Fibroblast of lung (primary cell): ENCODE measurements around the gene NAV1. TPM values are rescaled to one million over a fixed set of nuclear protein-coding genes. Genes with fewer than 3 reads are reported as not detected.

Source experiments
- DNase-seq, 2 donors: peaks; one replicate each; pipeline versions ENCODE4 v3.0.0 to v3.0.0-alpha.2; 2010; ENCODE audit warnings: low read depth in 2 of 2
- H2AFZ ChIP-seq: 2 replicates; pipeline ENCODE4 v1.5.1; 2012; ENCODE audit warnings: low read length, control low read depth, inconsistent platforms
- H3K27ac ChIP-seq: 2 replicates; pipeline ENCODE4 v1.5.1; 2011; ENCODE audit warnings: low read length, control low read depth; ENCODE audit not compliant: insufficient read depth
- H3K27me3 ChIP-seq: 2 replicates; pipeline ENCODE4 v1.5.1; 2011; ENCODE audit warnings: mild to moderate bottlenecking, low read length; ENCODE audit not compliant: control insufficient read depth, insufficient read depth
- H3K36me3 ChIP-seq: 2 replicates; pipeline ENCODE4 v1.5.1; 2011; ENCODE audit warnings: low read length; ENCODE audit not compliant: control insufficient read depth, insufficient read depth
- H3K4me1 ChIP-seq: 2 replicates; pipeline ENCODE4 v1.5.1; 2011; ENCODE audit warnings: low read length; ENCODE audit not compliant: control insufficient read depth, insufficient read depth; ENCODE audit errors: extremely low read depth
- H3K4me2 ChIP-seq: 2 replicates; pipeline ENCODE4 v1.5.1; 2011; ENCODE audit warnings: low read length, control low read depth; ENCODE audit not compliant: insufficient read depth; ENCODE audit errors: extremely low read depth
- H3K4me3 ChIP-seq, 4 experiments: fragments of 200-600 bp in 1 of 4; sonication (generic) in 1 of 4; replicated peaks in 1 of 4; 2 replicates each; pipeline ENCODE4 v1.5.1; 2011 to 2016; ENCODE audit warnings: low read length in 4 of 4, low read depth in 3 of 4, mild to moderate bottlenecking in 3 of 4, control low read depth in 2 of 4, inconsistent platforms in 1 of 4, mixed read lengths in 1 of 4; ENCODE audit not compliant: insufficient read depth in 1 of 4; ENCODE audit errors: control extremely low read depth in 1 of 4
- H3K79me2 ChIP-seq: 2 replicates; pipeline ENCODE4 v1.5.1; 2012; ENCODE audit warnings: mild to moderate bottlenecking, low read length, inconsistent platforms; ENCODE audit not compliant: control insufficient read depth, insufficient read depth
- H3K9ac ChIP-seq: 2 replicates; pipeline ENCODE4 v1.5.1; 2011; ENCODE audit warnings: mild to moderate bottlenecking, low read length, control low read depth; ENCODE audit not compliant: insufficient read depth
- H3K9me3 ChIP-seq: 2 replicates; pipeline ENCODE4 v1.5.1; 2012; ENCODE audit warnings: low read depth, low read length; ENCODE audit not compliant: control insufficient read depth, insufficient read depth
- H4K20me1 ChIP-seq: 2 replicates; pipeline ENCODE4 v1.5.1; 2011; ENCODE audit warnings: low read length; ENCODE audit not compliant: control insufficient read depth, insufficient read depth; ENCODE audit errors: extremely low read depth
- EZH2 ChIP-seq: IDR thresholded peaks from 2 replicates; pipeline ENCODE4 v1.5.1; 2012; ENCODE audit warnings: low read length, control low read depth, mild to moderate bottlenecking; ENCODE audit errors: missing control alignments
- polyA plus RNA-seq, 2 donors: library from polyadenylated mRNA; depleted of rRNA in 1 of 2; stranded (reverse) in 1 of 2; unstranded in 1 of 2; fragments of >200 nt; gene quantifications; 2 replicates each; pipeline ENCODE4 v1.2.1, GENCODE V29; 2011 to 2012; ENCODE audit warnings: missing spikeins in 1 of 2
- total RNA-seq: library from RNA; depleted of rRNA; stranded (reverse); fragments of >200 nt; gene quantifications from 2 replicates; pipeline ENCODE4 v1.2.1, GENCODE V29; 2014
- TF ChIP-seq, protein P1 (sequence below), 2 donors: IDR thresholded peaks in 1 of 2; conservative IDR thresholded peaks in 1 of 2; 1 replicate in 1 of 2; 2 replicates in 1 of 2; pipeline ENCODE4 v1.5.1; 2011 to 2012; ENCODE audit warnings: low read length in 2 of 2, control low read depth in 1 of 2, inconsistent platforms in 1 of 2, low read depth in 1 of 2, mild to moderate bottlenecking in 1 of 2

Gene NAV1
- total and polyA plus RNA-seq, 2 donors (not counting 1 experiment from before 2014, with no cell fraction given) = 19.8 to 64.0 TPM

DNA sequence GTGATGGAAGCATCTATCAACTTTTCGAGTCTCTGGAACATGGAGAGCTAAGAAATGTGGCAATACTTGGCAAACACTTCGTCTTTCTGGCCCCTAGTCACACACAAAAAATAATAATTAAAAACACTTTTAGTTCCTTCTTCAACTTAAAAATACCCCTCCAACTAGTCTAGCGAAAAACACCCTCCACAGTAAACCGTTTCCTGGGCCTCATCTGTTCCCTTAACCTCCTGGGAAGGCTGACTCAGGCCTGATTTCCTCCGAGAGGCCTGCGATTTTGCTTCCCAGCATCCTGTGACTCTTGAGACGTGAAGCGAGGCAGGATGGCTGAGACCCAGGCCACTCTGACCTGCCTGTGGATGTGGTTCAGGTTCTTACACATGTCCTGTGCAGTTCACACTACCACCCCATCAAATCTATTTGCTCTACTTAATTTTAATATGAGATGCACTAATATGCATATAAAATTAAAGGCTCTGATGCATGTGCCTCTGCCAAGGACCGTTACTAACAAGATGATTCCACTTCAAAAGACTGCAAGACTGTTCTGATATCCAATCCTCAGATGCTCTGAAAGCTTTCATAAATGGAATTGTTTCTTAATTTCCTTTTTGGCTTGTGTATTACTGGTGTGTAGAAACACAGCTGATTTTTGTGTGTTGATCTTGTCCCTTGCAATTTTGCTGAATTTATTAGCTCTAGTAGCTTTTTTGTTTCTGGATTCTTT is 3.5 kb downstream of the NAV1 start:
- Histone ChIP-seq H3K4me1 (peaks cover 14% of the 10 kb centered on the region), H2AFZ (no peak overlapping the region), H3K27ac (peak overlapping the region; percentile 65), H3K4me3 (peak overlapping the region in 2 of 4 experiments; percentile 1 to 18), H3K36me3 (no peaks in the 10 kb centered on the region), H4K20me1 (no peaks in the 10 kb centered on the region), H3K27me3 (no peaks in the 10 kb centered on the region), H3K4me2 (no peak overlapping the region), H3K9me3 (no peaks in the 10 kb centered on the region), H3K9ac (no peak overlapping the region), H3K79me2 (peaks cover 69% of the 10 kb centered on the region)
- DNase-seq = peak; percentile 75 to 82
- TF ChIP-seq EZH2 = no peak
- TF ChIP-seq, protein P1, sequence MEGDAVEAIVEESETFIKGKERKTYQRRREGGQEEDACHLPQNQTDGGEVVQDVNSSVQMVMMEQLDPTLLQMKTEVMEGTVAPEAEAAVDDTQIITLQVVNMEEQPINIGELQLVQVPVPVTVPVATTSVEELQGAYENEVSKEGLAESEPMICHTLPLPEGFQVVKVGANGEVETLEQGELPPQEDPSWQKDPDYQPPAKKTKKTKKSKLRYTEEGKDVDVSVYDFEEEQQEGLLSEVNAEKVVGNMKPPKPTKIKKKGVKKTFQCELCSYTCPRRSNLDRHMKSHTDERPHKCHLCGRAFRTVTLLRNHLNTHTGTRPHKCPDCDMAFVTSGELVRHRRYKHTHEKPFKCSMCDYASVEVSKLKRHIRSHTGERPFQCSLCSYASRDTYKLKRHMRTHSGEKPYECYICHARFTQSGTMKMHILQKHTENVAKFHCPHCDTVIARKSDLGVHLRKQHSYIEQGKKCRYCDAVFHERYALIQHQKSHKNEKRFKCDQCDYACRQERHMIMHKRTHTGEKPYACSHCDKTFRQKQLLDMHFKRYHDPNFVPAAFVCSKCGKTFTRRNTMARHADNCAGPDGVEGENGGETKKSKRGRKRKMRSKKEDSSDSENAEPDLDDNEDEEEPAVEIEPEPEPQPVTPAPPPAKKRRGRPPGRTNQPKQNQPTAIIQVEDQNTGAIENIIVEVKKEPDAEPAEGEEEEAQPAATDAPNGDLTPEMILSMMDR (conservative IDR thresholded peaks at IDR 0.05 in 1 of 2, IDR thresholded peaks at IDR 0.05 in 1 of 2; ENCODE audit: low read depth in 1 of 2, low read length in 2 of 2) = no peak

DNA sequence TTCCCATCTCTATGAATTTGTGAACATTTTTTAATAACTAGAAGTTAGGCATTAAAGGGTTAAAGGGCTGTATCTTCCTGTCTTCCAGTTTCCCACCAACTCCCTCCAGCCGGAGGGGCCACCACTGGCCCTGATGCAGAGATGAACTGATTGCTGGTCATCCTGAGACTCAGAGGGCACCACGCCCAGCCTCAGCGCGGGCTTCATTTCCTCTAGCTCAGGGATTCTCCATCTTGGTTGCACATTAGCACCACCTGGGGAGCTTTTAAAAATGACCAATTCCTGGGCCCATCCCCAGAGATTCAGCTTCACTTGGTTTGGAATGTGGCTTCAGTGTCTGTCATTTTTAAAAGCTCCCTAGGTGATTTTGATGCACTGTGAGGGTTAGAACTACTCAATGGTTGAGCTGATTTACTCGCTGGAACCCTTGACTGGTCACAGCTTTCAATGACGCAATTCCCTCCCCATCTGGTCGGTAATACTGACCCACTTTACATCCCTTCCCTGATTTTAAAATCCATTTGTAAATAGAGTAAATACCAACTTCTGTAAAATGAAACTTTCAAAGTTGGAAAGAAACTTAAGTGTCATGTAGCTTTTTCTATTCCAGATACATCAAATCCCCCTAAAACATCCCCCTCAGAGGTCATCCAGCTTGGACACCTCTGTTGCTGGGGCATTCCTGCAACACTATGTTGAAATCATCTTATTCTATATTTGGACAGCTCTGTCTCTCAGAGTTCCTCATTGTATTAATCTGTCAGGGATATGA is 5.1 kb downstream of the NAV1 start:
- TF ChIP-seq, protein P1 (conservative IDR thresholded peaks at IDR 0.05 in 1 of 2, IDR thresholded peaks at IDR 0.05 in 1 of 2; ENCODE audit: low read depth in 1 of 2, low read length in 2 of 2) = no peak
- TF ChIP-seq EZH2 = no peak
- no peak for DNase-seq
- no peaks in the 10 kb centered on the region for H4K20me1 ChIP-seq
- H3K4me3 ChIP-seq = no peak overlapping the region
- H3K9me3 ChIP-seq = no peaks in the 10 kb centered on the region
- no peak overlapping the region for H2AFZ ChIP-seq
- no peak overlapping the region for H3K4me2 ChIP-seq
- no peaks in the 10 kb centered on the region for H3K27me3 ChIP-seq
- no peak overlapping the region for H3K27ac ChIP-seq
- H3K79me2 ChIP-seq = peaks cover 76% of the 10 kb centered on the region
- H3K4me1 ChIP-seq = peaks cover 5% of the 10 kb centered on the region
- no peak overlapping the region for H3K9ac ChIP-seq
- H3K36me3 ChIP-seq = no peaks in the 10 kb centered on the region

DNA sequence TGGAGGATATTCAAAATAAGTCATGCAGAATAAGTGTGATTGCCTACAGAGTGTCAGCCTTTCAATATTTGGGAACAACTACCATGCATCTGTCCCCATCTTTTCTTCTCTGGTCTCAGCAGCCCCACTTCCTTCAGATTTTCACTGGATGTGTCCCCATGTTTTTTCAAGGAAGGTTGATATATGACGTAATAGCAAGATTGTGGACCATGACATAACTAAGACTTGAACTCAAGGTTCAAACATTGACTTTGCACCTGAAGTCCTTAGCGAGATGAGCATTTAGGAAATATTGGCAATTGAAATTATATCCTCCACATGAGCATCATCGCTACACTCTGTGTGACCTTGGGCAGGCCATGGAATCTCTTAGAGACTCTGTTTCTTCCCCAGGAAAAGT is 5.8 kb downstream of the NAV1 start:
- Histone ChIP-seq H3K4me1 (peaks cover 5% of the 10 kb centered on the region), H3K4me2 (no peak overlapping the region), H3K27me3 (no peaks in the 10 kb centered on the region), H2AFZ (no peak overlapping the region), H3K9me3 (no peaks in the 10 kb centered on the region), H3K79me2 (peaks cover 71% of the 10 kb centered on the region), H3K27ac (no peak overlapping the region), H3K4me3 (no peak overlapping the region), H3K9ac (no peak overlapping the region), H4K20me1 (no peaks in the 10 kb centered on the region), H3K36me3 (no peaks in the 10 kb centered on the region)
- DNase-seq = no peak
- TF ChIP-seq, protein P1 (conservative IDR thresholded peaks at IDR 0.05 in 1 of 2, IDR thresholded peaks at IDR 0.05 in 1 of 2; ENCODE audit: low read depth in 1 of 2, low read length in 2 of 2) = no peak
- TF ChIP-seq EZH2 = no peak
